CD4-positive, alpha-beta T cell treated with Interleukin-10 for 1 hour (primary cell): ENCODE measurements around the gene CDH4.

Source experiments
- DNase-seq: peaks from one replicate; pipeline ENCODE4 v3.0.0-alpha.2; 2020

The CDH4 gene

GRCh38 chr20:61949714-61950640 is 697.9 kb downstream of the CDH4 start:
- no peak for DNase-seq

- DNase-seq: no peak
Observed at GRCh38 chr20:61950641-61951071, 698.6 kb downstream of the CDH4 start.

- no peak for DNase-seq
Observed at GRCh38 chr20:61951695-61952533, 699.9 kb downstream of the CDH4 start.

GRCh38 chr20:61953037-61954021 is 701.3 kb downstream of the CDH4 start:
- no peak for DNase-seq

GRCh38 chr20:61954276-61955021 is 702.4 kb downstream of the CDH4 start:
- no peak for DNase-seq

- no peak for DNase-seq
Observed at GRCh38 chr20:61955668-61956395, 703.8 kb downstream of the CDH4 start.

- DNase-seq: no peak
Observed at GRCh38 chr20:61956396-61957342, 704.6 kb downstream of the CDH4 start.

GRCh38 chr20:61957961-61958715 is 706.1 kb downstream of the CDH4 start:
- DNase-seq: no peak

- DNase-seq: no peak
Observed at GRCh38 chr20:61958773-61959700, 707.0 kb downstream of the CDH4 start.

- no peak for DNase-seq
Observed at GRCh38 chr20:61960836-61961235, 708.8 kb downstream of the CDH4 start.

GRCh38 chr20:61963149-61963548 is 711.1 kb downstream of the CDH4 start:
- DNase-seq: no peak

- no peak for DNase-seq
Observed at GRCh38 chr20:61963885-61964674, 712.0 kb downstream of the CDH4 start.

- DNase-seq: no peak
Observed at GRCh38 chr20:61964675-61965605, 712.9 kb downstream of the CDH4 start.

- no peak for DNase-seq
Observed at GRCh38 chr20:61965606-61966491, 713.8 kb downstream of the CDH4 start.
